Prostate gland (tissue), 2 donors: ENCODE measurements around the gene S100A9. TPM values are rescaled to one million over a fixed set of nuclear protein-coding genes. Genes with fewer than 3 reads are reported as not detected.

Experiments used
- DNase-seq: peaks from one replicate; pipeline ENCODE4 v3.0.0-alpha.2; 2019; ENCODE audit warnings: low spot score
- H3K27ac ChIP-seq, 2 donors: fragments of 200-600 bp; sonication (generic); 2 replicates each; pipeline ENCODE4 v1.5.1; 2017 to 2019
- H3K27me3 ChIP-seq: fragments of 200-600 bp; sonication (generic); replicated peaks from 2 replicates; pipeline ENCODE4 v1.5.1; 2019; ENCODE audit not compliant: insufficient read depth
- H3K36me3 ChIP-seq, 2 donors: fragments of 200-600 bp; sonication (generic); 1 replicate in 1 of 2; 2 replicates in 1 of 2; pipeline versions ENCODE4 v1.5.1 to v1.8.1; 2017 to 2019
- H3K4me1 ChIP-seq: fragments of 200-600 bp; sonication (generic); replicated peaks from 2 replicates; pipeline ENCODE4 v1.5.1; 2019
- H3K4me3 ChIP-seq, 2 donors: fragments of 200-600 bp; sonication (generic); 2 replicates each; pipeline ENCODE4 v1.5.1; 2017 to 2019
- H3K9me3 ChIP-seq: fragments of 200-600 bp; sonication (generic); 2 replicates; pipeline ENCODE4 v1.5.1; 2017
- CTCF ChIP-seq, 4 experiments: fragments of 200-600 bp in 2 of 4; fragments of 450-650 bp in 2 of 4; sonication (generic) in 2 of 4; IDR thresholded peaks; 1 replicate in 3 of 4; 2 replicates in 1 of 4; pipeline ENCODE4 v1.5.1; 2016 to 2019; ENCODE audit warnings: antibody characterized with exemption in 4 of 4, mild to moderate bottlenecking in 2 of 4, moderate library complexity in 2 of 4
- POLR2A ChIP-seq: fragments of 450-650 bp; IDR thresholded peaks from one replicate; pipeline ENCODE4 v1.6.1; 2016; ENCODE audit warnings: antibody characterized with exemption, mild to moderate bottlenecking
- POLR2AphosphoS5 ChIP-seq: sonication (generic); formaldehyde crosslinking; IDR thresholded peaks from one replicate; pipeline ENCODE4 v1.6.1; 2017; ENCODE audit warnings: antibody characterized with exemption
- WGBS: methylation state at CpG from one replicate; pipeline ENCODE4 v1.1.5; 2018; 5-methylcytosine and 5-hydroxymethylcytosine counted together
- intact Hi-C: fragments of 100-400 bp; cut with DNase I; formaldehyde crosslinking; loops from one replicate; pipeline ENCODE4 v1.14.2; 2022
- total RNA-seq, 2 donors: library from RNA; depleted of rRNA; stranded (reverse); fragments of >200 nt; gene quantifications; one replicate each; pipeline ENCODE4 v1.1.0, GENCODE V29; 2016

S100A9 gene
- total RNA-seq, 2 donors from 2014 or later, result 25.6 to 45.2 TPM

GRCh38 chr1:153392258-153392657 is 34.6 kb downstream of the S100A9 start:
- H3K27me3 ChIP-seq, result no peaks in the 10 kb centered on the region
- no peaks in the 10 kb centered on the region for H3K4me1 ChIP-seq
- WGBS, result 65% methylated on average over 3 of the region's 3 CpGs
- intact Hi-C loops, result no loop called here
- TF ChIP-seq POLR2AphosphoS5, result no peak
- no peak for TF ChIP-seq CTCF (IDR thresholded peaks at IDR 0.05)
- no peak for TF ChIP-seq POLR2A
- no peaks in the 10 kb centered on the region for H3K36me3 ChIP-seq
- H3K4me3 ChIP-seq, result no peak overlapping the region
- no peaks in the 10 kb centered on the region for H3K9me3 ChIP-seq
- no peak overlapping the region for H3K27ac ChIP-seq
- no peak for DNase-seq

GRCh38 chr1:153392822-153393221 is 35.2 kb downstream of the S100A9 start:
- no peak overlapping the region for H3K27ac ChIP-seq
- H3K27me3 ChIP-seq, result no peaks in the 10 kb centered on the region
- TF ChIP-seq CTCF (IDR thresholded peaks at IDR 0.05) (no peak), POLR2AphosphoS5 (no peak), POLR2A (no peak)

GRCh38 chr1:153393926-153394325 is 36.3 kb downstream of the S100A9 start:
- WGBS, result 70% methylated on average over 6 of the region's 6 CpGs
- no peak for TF ChIP-seq CTCF (IDR thresholded peaks at IDR 0.05)
- no peak for TF ChIP-seq POLR2A
- no peak for TF ChIP-seq POLR2AphosphoS5
- H3K4me1 ChIP-seq, result no peaks in the 10 kb centered on the region
- no peak for DNase-seq
- H3K4me3 ChIP-seq, result no peak overlapping the region
- H3K36me3 ChIP-seq, result no peaks in the 10 kb centered on the region
- H3K27ac ChIP-seq, result no peak overlapping the region
- intact Hi-C loops, result no loop called here
- H3K27me3 ChIP-seq, result no peaks in the 10 kb centered on the region
- H3K9me3 ChIP-seq, result no peaks in the 10 kb centered on the region

More at GRCh38 chr1:153392822-153393221, 35.2 kb downstream of the S100A9 start:
- no peak for DNase-seq
- Histone ChIP-seq H3K9me3 (no peaks in the 10 kb centered on the region), H3K4me1 (no peaks in the 10 kb centered on the region), H3K4me3 (no peak overlapping the region), H3K36me3 (no peaks in the 10 kb centered on the region)
- intact Hi-C loops, result no loop called here
- 91% methylated on average over 3 of the region's 3 CpGs for WGBS

- no peaks in the 10 kb centered on the region for H3K27me3 ChIP-seq
- no peak for DNase-seq
- no peak overlapping the region for H3K27ac ChIP-seq
- WGBS, result 75% methylated on average over 5 of the region's 5 CpGs
- H3K4me1 ChIP-seq, result no peaks in the 10 kb centered on the region
- H3K4me3 ChIP-seq, result no peak overlapping the region
- H3K9me3 ChIP-seq, result no peaks in the 10 kb centered on the region
- TF ChIP-seq CTCF (IDR thresholded peaks at IDR 0.05) (no peak), POLR2A (no peak), POLR2AphosphoS5 (no peak)
- intact Hi-C loops, result no loop called here
- H3K36me3 ChIP-seq, result no peaks in the 10 kb centered on the region
Observed at GRCh38 chr1:153394391-153394790, 36.7 kb downstream of the S100A9 start.

GRCh38 chr1:153395136-153395685 is 37.6 kb downstream of the S100A9 start:
- Histone ChIP-seq H3K36me3 (no peaks in the 10 kb centered on the region), H3K27me3 (no peaks in the 10 kb centered on the region), H3K4me1 (no peaks in the 10 kb centered on the region), H3K4me3 (no peak overlapping the region), H3K27ac (no peak overlapping the region), H3K9me3 (no peaks in the 10 kb centered on the region)
- DNase-seq, result no peak
- 57% methylated on average over 7 of the region's 7 CpGs for WGBS
- TF ChIP-seq CTCF (IDR thresholded peaks at IDR 0.05) (no peak), POLR2AphosphoS5 (no peak), POLR2A (no peak)
- intact Hi-C loops, result no loop called here
